HepG2 (cell line): ENCODE data around the gene MVK. TPM values are rescaled to one million over a fixed set of nuclear protein-coding genes. Genes with fewer than 3 reads are reported as not detected.

ENCODE experiments used
- ATAC-seq: fragments of 200-7000 bp; cut with Tn5 transposase; 3 replicates; pipeline ENCODE4 v1.9.1; 2020; ENCODE audit warnings: mild to moderate bottlenecking, moderate library complexity
- BruUV-seq: library from RNA; stranded (reverse); fragments of 400-500 nt; replicated peaks from 2 replicates; lab custom pipeline; 2021; lab: Mats Ljungman, UMichigan
- CTCF ChIA-PET: fragments of 300-600 bp; formaldehyde crosslinking; extraction: SDS; loops from one replicate; lab custom pipeline; 2021; ENCODE audit warnings: low total read pairs, inconsistent platforms, low intra/inter-chr PET ratio; lab: Yijun Ruan, JAX
- POLR2A ChIA-PET: fragments of 350-600 bp; sonication (Branson Sonifier 250); formaldehyde crosslinking; loops from one replicate; lab custom pipeline; 2020; ENCODE audit warnings: antibody characterized with exemption, inconsistent platforms; lab: Yijun Ruan, JAX
- DNase-seq: peaks from one replicate; pipeline ENCODE4 v3.0.0-alpha.2; 2015; ENCODE audit warnings: low spot score
- FAIRE-seq: peaks from 3 replicates; lab custom pipeline; 2011; peaks lifted over from hg19 to GRCh38; lab: Jason Lieb, UNC
- H2AFZ ChIP-seq: one replicate; pipeline ENCODE4 v1.6.1; 2011; ENCODE audit warnings: low read length, inconsistent platforms
- H3K27ac ChIP-seq: fragments of 300-600 bp; 3 replicates; pipeline ENCODE4 v1.8.0; 2011; ENCODE audit warnings: mixed run types, mild to moderate bottlenecking, mixed read lengths, low read length, inconsistent platforms; ENCODE audit not compliant: insufficient read depth; ENCODE audit errors: extremely low read length
- H3K27me3 ChIP-seq, 2 experiments: fragments of 200-600 bp in 1 of 2; 2 replicates in 1 of 2; 3 replicates in 1 of 2; pipeline versions ENCODE4 v1.6.0 to v1.8.0; 2011; ENCODE audit warnings: low read length in 2 of 2, mild to moderate bottlenecking in 2 of 2, moderate library complexity in 2 of 2, inconsistent platforms in 1 of 2; ENCODE audit not compliant: insufficient read depth in 2 of 2, control insufficient read depth in 1 of 2
- H3K36me3 ChIP-seq, 2 experiments: fragments of 200-600 bp in 1 of 2; replicated peaks in 1 of 2; 2 replicates in 1 of 2; 3 replicates in 1 of 2; pipeline versions ENCODE4 v1.5.1 to v1.8.0; 2011; ENCODE audit warnings: low read length in 2 of 2, inconsistent platforms in 1 of 2; ENCODE audit not compliant: insufficient read depth in 2 of 2, control insufficient read depth in 1 of 2
- H3K4me1 ChIP-seq: 2 replicates; pipeline ENCODE4 v1.5.1; 2012; ENCODE audit warnings: low read length, inconsistent platforms; ENCODE audit not compliant: insufficient read depth
- H3K4me2 ChIP-seq: 2 replicates; pipeline ENCODE4 v1.6.0; 2011; ENCODE audit warnings: low read depth, low read length, inconsistent platforms
- H3K4me3 ChIP-seq, 3 experiments: fragments of 200-600 bp in 1 of 3; sonication (generic), shearing (Covaris generic) in 1 of 3; replicated peaks in 1 of 3; 2 replicates each; pipeline ENCODE4 v1.5.1; 2011 to 2016; ENCODE audit warnings: low read length in 3 of 3, inconsistent platforms in 2 of 3, low read depth in 2 of 3, mild to moderate bottlenecking in 2 of 3, control low read depth in 1 of 3, mixed read lengths in 1 of 3; ENCODE audit not compliant: insufficient read depth in 1 of 3
- H3K79me2 ChIP-seq: one replicate; pipeline ENCODE4 v1.6.1; 2011; ENCODE audit warnings: low read length, inconsistent platforms; ENCODE audit not compliant: insufficient read depth
- H3K9ac ChIP-seq: 2 replicates; pipeline ENCODE4 v1.6.0; 2011; ENCODE audit warnings: mild to moderate bottlenecking, low read depth, low read length, inconsistent platforms; ENCODE audit not compliant: insufficient read depth
- H3K9me3 ChIP-seq: 2 replicates; pipeline ENCODE4 v1.5.1; 2012; ENCODE audit warnings: mild to moderate bottlenecking, low read length
- H4K20me1 ChIP-seq: 2 replicates; pipeline ENCODE4 v1.6.0; 2011; ENCODE audit warnings: inconsistent platforms, mild to moderate bottlenecking, low read length, moderate library complexity; ENCODE audit not compliant: insufficient read depth
- ATAD3A ChIP-seq: sonication (generic); formaldehyde crosslinking; IDR thresholded peaks from 2 replicates; pipeline ENCODE4 v1.4.0; 2020; ENCODE audit warnings: missing genetic modification reagents
- CBFB ChIP-seq: sonication (generic); formaldehyde crosslinking; IDR thresholded peaks from 2 replicates; pipeline ENCODE4 v1.4.0; 2020; ENCODE audit warnings: missing genetic modification reagents
- HCFC1 ChIP-seq: fragments of 150-350 bp; IDR thresholded peaks from 2 replicates; pipeline ENCODE4 v1.6.1; 2014; ENCODE audit warnings: low read depth, low read length
- KDM4B ChIP-seq: sonication (generic); formaldehyde crosslinking; IDR thresholded peaks from 2 replicates; pipeline ENCODE4 v1.4.0; 2020; ENCODE audit warnings: missing genetic modification reagents
- KLF13 ChIP-seq: sonication (generic); formaldehyde crosslinking; IDR thresholded peaks from 2 replicates; pipeline ENCODE4 v1.4.0; 2020; ENCODE audit warnings: mild to moderate bottlenecking, missing genetic modification reagents
- NFE2 ChIP-seq: sonication (generic); formaldehyde crosslinking; IDR thresholded peaks from 2 replicates; pipeline ENCODE4 v1.4.0; 2020; ENCODE audit warnings: missing genetic modification reagents
- NFYC ChIP-seq: IDR thresholded peaks from 2 replicates; pipeline ENCODE4 v1.6.1; 2016; ENCODE audit warnings: missing genetic modification reagents, missing compliant biosample characterization
- SIN3A ChIP-seq: IDR thresholded peaks from 2 replicates; pipeline ENCODE4 v1.6.1; 2011; ENCODE audit warnings: low read depth, mild to moderate bottlenecking, control low read depth, low read length, borderline replicate concordance
- SNAPC4 ChIP-seq: sonication (generic); formaldehyde crosslinking; IDR thresholded peaks from 2 replicates; pipeline ENCODE4 v1.4.0; 2020; ENCODE audit warnings: mild to moderate bottlenecking, missing genetic modification reagents
- ZBTB2 ChIP-seq: sonication (generic); formaldehyde crosslinking; IDR thresholded peaks from 2 replicates; pipeline ENCODE4 v1.8.0; 2022; ENCODE audit warnings: low read depth, missing genetic modification reagents
- ZNF383 ChIP-seq: sonication (generic); formaldehyde crosslinking; IDR thresholded peaks from 2 replicates; pipeline ENCODE4 v1.4.0; 2020; ENCODE audit warnings: missing genetic modification reagents, mild to moderate bottlenecking, borderline replicate concordance
- ZNF619 ChIP-seq: sonication (generic); formaldehyde crosslinking; IDR thresholded peaks from 2 replicates; pipeline ENCODE4 v1.4.0; 2020; ENCODE audit warnings: mild to moderate bottlenecking, missing genetic modification reagents
- ZNF646 ChIP-seq: sonication (generic); formaldehyde crosslinking; IDR thresholded peaks from 2 replicates; pipeline ENCODE4 v1.9.0; 2021; ENCODE audit warnings: mild to moderate bottlenecking, missing genetic modification reagents
- ZNF891 ChIP-seq: sonication (generic); formaldehyde crosslinking; IDR thresholded peaks from 2 replicates; pipeline ENCODE4 v1.5.0; 2020; ENCODE audit warnings: mild to moderate bottlenecking, missing genetic modification reagents
- WGBS: methylation state at CpG from one replicate; pipeline ENCODE4 v1.1.6; 2017; ENCODE audit warnings: low lambda C conversion rate; 5-methylcytosine and 5-hydroxymethylcytosine counted together
- in situ Hi-C: cut with HindIII; loops from 2 replicates; pipeline ENCODE4 v1.10.0; 2017; ENCODE audit warnings: low pct_unique_long_range_greater_than_20kb; ENCODE audit not compliant: extremely low pct_ligation_motif_present
- intact Hi-C: fragments of 100-400 bp; cut with micrococcal nuclease; formaldehyde crosslinking; loops from one replicate; pipeline ENCODE4 v1.10.0; 2022; ENCODE audit not compliant: unreplicated experiment
- polyA plus RNA-seq, 8 experiments: library from polyadenylated mRNA; depleted of rRNA in 3 of 8; stranded (reverse) in 7 of 8; unstranded in 1 of 8; fragments of >200 nt; fragmentation: Illumina TruSeq in 4 of 8; extraction: Trizol in 4 of 8; gene quantifications; 2 replicates each; pipeline versions ENCODE4 v1.2.1 to v1.2.3, GENCODE V29; 2011 to 2016; ENCODE audit warnings: low read depth in 4 of 8, missing spikeins in 1 of 8, mixed read lengths in 1 of 8; ENCODE audit not compliant: insufficient read depth in 1 of 8
- total RNA-seq, 5 experiments: library from RNA; depleted of rRNA; stranded (reverse); fragments of >200 nt; fragmentation: Illumina TruSeq; extraction: Trizol; gene quantifications; 2 replicates each; pipeline ENCODE4 v1.2.3, GENCODE V29; 2016; ENCODE audit warnings: low read depth in 1 of 5

MVK gene
- total and polyA plus RNA-seq, 2 of the 13 experiments (the other 11 are each of a cell fraction or from before 2014, with no cell fraction given) = 11.6 to 66.9 TPM

GRCh38 chr12:109557200-109557599 is 16.4 kb upstream of the MVK start:
- intact Hi-C loops (no loop called here), in situ Hi-C loops (no loop called here)
- Histone ChIP-seq H3K36me3 (peaks cover 2 to 8% of the 10 kb centered on the region in 2 experiments; a peak in 2 of 5 replicates), H4K20me1 (no peaks in the 10 kb centered on the region), H3K4me3 (no peak overlapping the region), H3K79me2 (no peaks in the 10 kb centered on the region), H3K27me3 (peaks cover 0 to 5% of the 10 kb centered on the region in 2 experiments; a peak in 2 of 5 replicates), H3K27ac (no peak overlapping the region), H3K9ac (no peak overlapping the region), H2AFZ (no peak overlapping the region), H3K4me1 (peaks cover 63% of the 10 kb centered on the region), H3K4me2 (no peak overlapping the region), H3K9me3 (no peaks in the 10 kb centered on the region)
- 88% methylated on average over 6 of the region's 10 CpGs for WGBS
- CTCF ChIA-PET = no interaction called here
- DNase-seq = no peak
- no TSS peak for BruUV-seq
- POLR2A ChIA-PET = no interaction called here
- no peak for ATAC-seq
- no peak for FAIRE-seq
- TF ChIP-seq ZBTB2 (CRISPR knock-in tag) (no peak), HCFC1 (no peak), ZNF383 (CRISPR knock-in tag) (no peak), NFE2 (CRISPR knock-in tag) (no peak), ATAD3A (no peak), ZNF891 (no peak), KLF13 (no peak), KDM4B (CRISPR knock-in tag) (no peak), CBFB (no peak), ZNF619 (no peak), ZNF646 (no peak), SNAPC4 (no peak), SIN3A (no peak), NFYC (CRISPR knock-in tag) (no peak)
